Measurements from ENCODE around the gene TACR2.

The TACR2 gene

GRCh38 chr10:69403519-69403918 lies 13.2 kb downstream of the TACR2 start:
- no peak for TF ChIP-seq CTCF (IDR thresholded peaks at IDR 0.05; ENCODE audit: low read depth, low read length, missing control alignments)
- no peak overlapping the region for H3K4me3 ChIP-seq (replicated peaks; ENCODE audit: low read depth, low read length)
- no peak for DNase-seq (ENCODE audit: extremely low read depth, low read depth)

GRCh38 chr10:69403066-69403465 lies 13.7 kb downstream of the TACR2 start:
- no peak overlapping the region for H3K4me3 ChIP-seq (replicated peaks; ENCODE audit: low read depth, low read length)
- DNase-seq (ENCODE audit: extremely low read depth, low read depth), result no peak
- no peak for TF ChIP-seq CTCF (IDR thresholded peaks at IDR 0.05; ENCODE audit: low read depth, low read length, missing control alignments)

GRCh38 chr10:69402386-69402785 lies 14.3 kb downstream of the TACR2 start:
- no peak overlapping the region for H3K4me3 ChIP-seq (replicated peaks; ENCODE audit: low read depth, low read length)
- DNase-seq (ENCODE audit: extremely low read depth, low read depth), result no peak
- TF ChIP-seq CTCF (IDR thresholded peaks at IDR 0.05; ENCODE audit: low read depth, low read length, missing control alignments), result no peak

GRCh38 chr10:69401416-69401815 lies 15.3 kb downstream of the TACR2 start:
- TF ChIP-seq CTCF (IDR thresholded peaks at IDR 0.05; ENCODE audit: low read depth, low read length, missing control alignments), result no peak
- no peak overlapping the region for H3K4me3 ChIP-seq (replicated peaks; ENCODE audit: low read depth, low read length)
- DNase-seq (ENCODE audit: extremely low read depth, low read depth), result no peak

- DNase-seq (ENCODE audit: extremely low read depth, low read depth), result no peak
- no peak overlapping the region for H3K4me3 ChIP-seq (replicated peaks; ENCODE audit: low read depth, low read length)
- TF ChIP-seq CTCF (IDR thresholded peaks at IDR 0.05; ENCODE audit: low read depth, low read length, missing control alignments), result no peak
These were observed 15.8 kb downstream of the TACR2 start for GRCh38 chr10:69400936-69401335.

- DNase-seq (ENCODE audit: extremely low read depth, low read depth), result no peak
- no peak for TF ChIP-seq CTCF (IDR thresholded peaks at IDR 0.05; ENCODE audit: low read depth, low read length, missing control alignments)
- H3K4me3 ChIP-seq (replicated peaks; ENCODE audit: low read depth, low read length), result no peak overlapping the region
These were observed 18.3 kb downstream of the TACR2 start for GRCh38 chr10:69398466-69398865.

GRCh38 chr10:69397972-69398371 lies 18.7 kb downstream of the TACR2 start:
- no peak for DNase-seq (ENCODE audit: extremely low read depth, low read depth)
- TF ChIP-seq CTCF (IDR thresholded peaks at IDR 0.05; ENCODE audit: low read depth, low read length, missing control alignments), result no peak
- H3K4me3 ChIP-seq (replicated peaks; ENCODE audit: low read depth, low read length), result no peak overlapping the region
